HG03039 (cell line): Measurements from ENCODE around the gene C1orf167.

Experiments used
- ATAC-seq: cut with Tn5 transposase; IDR thresholded peaks from one replicate; pipeline ENCODE4 v1.9.1; 2021; ENCODE audit warnings: mild to moderate bottlenecking, moderate library complexity; ENCODE audit not compliant: unreplicated experiment

The C1orf167 gene

DNA sequence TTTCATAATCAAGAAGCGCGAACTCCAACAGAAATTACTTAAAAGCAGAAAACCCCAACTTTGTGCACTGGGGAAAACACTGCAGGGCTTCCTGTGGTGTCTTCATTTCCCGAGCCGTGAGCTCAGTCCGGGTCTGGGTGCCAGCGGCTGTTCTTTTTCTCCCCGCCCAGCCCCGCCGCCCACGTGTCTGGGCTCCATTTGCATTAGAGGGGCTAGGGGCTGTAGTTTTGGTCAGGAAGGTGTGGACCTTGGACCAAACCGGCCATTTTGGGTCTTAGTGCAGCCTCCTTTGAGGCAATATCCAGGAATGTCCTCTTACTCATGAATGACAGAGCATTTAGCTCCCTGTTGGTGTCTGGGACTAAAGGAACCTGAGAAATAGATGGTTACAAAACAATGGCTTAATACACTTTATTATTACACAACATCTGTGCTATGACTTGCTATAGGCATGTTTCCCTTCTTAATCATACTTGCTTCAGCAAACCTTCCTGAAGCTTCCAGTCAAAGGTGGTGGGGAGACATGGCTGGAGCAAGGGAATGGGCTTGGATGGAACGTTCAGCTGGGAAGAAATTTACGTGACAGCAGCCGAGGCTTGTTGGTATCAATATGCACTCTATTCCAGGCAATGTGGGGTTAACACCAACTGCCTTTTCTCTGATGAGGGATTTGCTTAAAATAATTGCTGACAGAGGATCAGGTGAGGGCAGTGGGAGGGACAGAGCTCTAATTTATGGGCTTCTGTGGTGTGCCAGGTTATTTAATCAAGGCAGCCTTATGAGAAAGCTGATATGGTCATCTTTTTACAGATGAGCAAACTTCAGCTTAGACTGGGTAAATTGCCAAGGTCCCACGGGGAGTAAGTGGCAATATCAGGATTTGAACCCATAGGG lies 25.0 kb upstream of the C1orf167 start:
- no peak for ATAC-seq

GRCh38 chr1:11738096-11738495 lies 23.9 kb upstream of the C1orf167 start:
- ATAC-seq, result no peak

- no peak for ATAC-seq
These were observed 23.2 kb upstream of the C1orf167 start for GRCh38 chr1:11738783-11739182.

DNA sequence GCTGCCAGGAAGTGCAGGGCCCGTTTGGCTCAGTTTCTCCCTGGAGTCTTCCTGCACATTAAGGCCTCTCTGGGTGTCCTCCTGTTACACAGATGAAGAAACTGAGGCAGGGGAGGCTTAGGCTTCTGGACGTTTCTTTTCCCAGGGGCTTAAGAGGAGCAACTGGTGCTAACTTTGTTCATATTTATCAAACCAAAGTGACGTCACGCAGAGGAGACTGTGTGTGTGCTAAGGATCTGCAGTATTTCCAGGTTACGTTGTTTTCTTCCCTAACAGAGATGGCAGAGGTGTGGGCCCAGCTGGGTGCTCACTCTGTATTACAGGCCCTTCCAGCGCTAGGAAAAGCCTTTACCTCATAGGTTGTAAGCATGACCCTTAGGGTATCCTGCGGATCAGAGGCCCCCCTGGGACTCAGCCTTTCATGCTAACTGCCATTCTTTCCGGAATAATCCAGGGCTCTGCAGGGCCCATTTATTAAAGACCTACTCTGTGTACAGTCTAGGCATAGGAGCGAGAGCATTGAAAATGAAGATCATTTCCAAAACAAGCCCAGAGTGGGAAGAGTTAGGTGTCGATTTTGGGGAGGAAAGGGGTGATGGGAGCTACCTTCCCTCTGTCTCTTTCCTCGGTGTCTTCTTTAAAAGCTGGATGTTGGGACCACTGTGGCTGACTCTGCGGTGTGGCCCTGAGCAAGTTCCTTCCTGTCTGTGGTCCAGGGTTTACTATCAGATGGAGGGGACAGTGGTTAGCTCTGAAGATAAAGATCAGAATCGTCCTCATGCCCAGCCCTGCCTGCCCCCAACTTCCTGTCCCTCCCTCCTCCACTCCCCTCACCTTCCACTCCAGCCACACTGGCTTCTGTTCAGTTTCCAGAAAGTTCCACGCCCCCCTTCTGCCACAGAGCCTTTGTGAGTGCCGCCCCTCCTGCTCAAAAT lies 21.5 kb upstream of the C1orf167 start:
- ATAC-seq, result no peak

- ATAC-seq, result no peak
These were observed 20.5 kb upstream of the C1orf167 start for GRCh38 chr1:11741482-11741881.

DNA sequence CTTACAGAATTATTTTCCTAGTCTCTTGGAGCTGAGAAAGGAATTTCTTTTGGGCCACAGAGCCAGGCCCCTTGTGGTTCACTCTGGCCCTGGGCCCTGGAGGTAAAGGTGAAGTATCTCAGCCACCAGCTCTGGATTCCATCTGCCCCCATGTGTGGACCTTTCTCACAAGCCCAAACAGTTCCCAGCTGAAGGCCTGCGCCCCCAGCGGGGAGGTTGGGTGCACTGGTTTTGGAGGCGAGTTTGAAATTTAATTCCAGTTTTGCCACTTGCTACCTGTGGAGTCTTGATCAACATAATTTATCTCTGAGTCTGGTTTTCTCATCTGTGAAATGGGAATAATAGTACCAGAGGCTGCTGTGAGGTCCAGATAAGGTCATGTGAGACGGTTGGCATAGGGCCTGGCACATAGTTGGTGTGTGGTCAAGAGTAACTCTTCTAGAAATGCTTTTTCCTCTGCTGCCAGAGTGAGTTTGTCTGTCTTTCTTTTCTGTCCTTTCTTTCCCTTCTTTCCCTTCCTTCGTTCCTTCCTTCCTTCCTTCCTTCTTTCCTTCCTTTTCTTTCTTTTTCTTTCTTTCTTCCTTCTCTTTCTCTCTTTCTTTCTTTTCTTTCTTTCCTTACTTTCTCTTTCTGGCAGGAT lies 20.0 kb upstream of the C1orf167 start:
- ATAC-seq, result no peak

DNA sequence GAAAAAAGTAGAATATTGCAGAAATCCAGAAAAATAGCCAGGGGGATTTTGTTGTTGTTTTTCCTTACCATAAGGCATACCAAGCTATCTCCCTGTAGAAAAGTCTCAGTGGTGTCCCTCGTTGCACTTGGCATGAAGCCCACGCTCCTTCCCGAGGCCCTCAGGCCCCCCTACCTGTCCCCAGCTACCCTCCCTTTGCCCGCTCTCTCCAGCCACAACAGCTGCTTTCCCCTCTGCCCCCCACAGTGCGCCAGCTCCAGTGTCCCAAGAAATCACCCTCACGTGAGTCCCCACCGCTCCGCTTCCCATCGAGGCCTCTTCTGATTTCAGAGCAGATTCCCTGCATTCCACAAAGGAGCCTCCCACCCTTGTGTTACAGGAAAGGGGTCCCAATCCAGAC lies 17.7 kb upstream of the C1orf167 start:
- ATAC-seq, result no peak

- ATAC-seq, result no peak
These were observed 15.9 kb upstream of the C1orf167 start for GRCh38 chr1:11746092-11746491.

DNA sequence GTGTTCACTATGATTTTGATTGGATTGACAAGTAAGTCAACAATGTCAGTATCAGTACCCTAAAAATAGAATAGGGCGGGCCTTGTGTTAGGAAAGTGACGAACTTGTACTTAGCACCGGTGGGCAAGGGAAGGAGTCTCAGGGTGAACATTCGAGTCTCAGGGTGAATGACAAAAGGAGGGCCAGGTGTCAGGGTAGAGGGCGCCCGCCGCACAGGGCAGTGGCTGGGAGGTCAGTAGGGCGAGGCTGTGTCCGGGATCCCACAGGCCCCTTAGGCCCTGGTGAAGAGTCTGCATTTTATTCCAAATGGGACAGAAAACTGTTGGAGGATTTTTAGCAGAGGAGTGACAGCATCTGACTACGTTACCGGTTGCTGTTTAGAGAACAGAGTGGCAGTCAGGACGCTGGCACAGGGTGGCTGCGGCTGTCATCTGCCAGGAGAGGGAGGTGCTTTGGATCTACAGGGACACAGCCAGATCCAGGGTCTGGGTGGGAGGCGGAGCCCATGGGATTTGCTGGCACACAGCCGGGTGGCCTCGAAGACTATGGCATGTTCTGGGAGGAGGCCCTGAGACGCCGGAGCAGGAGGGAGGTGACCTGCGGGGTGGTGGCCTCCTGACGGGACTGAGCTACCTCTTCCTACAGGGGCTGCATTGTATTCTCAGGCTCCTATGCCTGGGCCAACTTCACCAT lies 15.1 kb upstream of the C1orf167 start:
- ATAC-seq, result no peak

- ATAC-seq, result no peak
These were observed 13.4 kb upstream of the C1orf167 start for GRCh38 chr1:11748294-11749202.

DNA sequence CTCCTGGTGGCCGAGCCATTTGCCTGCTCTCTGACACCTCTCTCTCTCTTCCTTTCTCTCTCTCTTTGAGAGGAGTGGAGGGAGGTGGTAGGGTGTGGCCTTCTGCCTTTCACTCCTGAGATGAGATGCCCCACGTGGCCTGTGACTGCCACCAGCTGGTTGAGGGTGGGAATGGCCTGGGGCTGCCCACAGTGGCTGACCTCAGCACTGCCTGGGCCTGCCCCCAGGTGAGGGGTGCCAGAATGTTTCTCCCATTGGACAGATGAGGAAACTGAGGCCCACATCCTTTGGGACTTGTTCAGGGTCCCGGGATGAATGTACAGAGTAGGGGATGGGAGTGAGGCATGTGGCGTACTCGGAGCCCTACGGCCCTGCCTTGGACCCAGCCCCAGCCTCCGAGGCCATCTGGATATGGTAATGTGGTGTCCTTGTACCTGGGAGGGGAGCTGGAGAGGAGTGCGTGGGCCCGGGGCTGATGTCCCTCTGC lies 12.7 kb upstream of the C1orf167 start:
- no peak for ATAC-seq

- ATAC-seq, result no peak
These were observed 12.0 kb upstream of the C1orf167 start for GRCh38 chr1:11749996-11750395.

DNA sequence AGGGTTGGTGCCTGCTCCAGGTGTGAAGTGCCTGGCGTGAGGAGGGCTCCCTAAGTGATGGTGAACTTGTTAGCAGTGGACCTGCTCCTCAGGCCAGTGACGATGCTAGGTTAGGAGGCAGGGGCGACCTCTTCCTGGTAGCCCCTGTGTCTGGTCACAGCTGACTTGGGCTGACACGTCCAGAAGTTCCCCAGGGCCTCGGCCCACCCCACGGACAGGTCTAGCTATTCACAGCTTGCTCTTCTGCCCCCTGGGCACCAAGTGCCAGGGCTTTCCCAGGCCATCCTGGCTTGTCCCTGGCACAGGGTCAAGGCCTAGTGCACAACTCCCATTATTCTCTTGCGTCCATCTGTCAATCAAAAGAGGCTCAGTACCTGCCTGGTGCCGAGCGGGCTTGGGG lies 10.9 kb upstream of the C1orf167 start:
- no peak for ATAC-seq

GRCh38 chr1:11752359-11753088 lies 9.5 kb upstream of the C1orf167 start:
- no peak for ATAC-seq

DNA sequence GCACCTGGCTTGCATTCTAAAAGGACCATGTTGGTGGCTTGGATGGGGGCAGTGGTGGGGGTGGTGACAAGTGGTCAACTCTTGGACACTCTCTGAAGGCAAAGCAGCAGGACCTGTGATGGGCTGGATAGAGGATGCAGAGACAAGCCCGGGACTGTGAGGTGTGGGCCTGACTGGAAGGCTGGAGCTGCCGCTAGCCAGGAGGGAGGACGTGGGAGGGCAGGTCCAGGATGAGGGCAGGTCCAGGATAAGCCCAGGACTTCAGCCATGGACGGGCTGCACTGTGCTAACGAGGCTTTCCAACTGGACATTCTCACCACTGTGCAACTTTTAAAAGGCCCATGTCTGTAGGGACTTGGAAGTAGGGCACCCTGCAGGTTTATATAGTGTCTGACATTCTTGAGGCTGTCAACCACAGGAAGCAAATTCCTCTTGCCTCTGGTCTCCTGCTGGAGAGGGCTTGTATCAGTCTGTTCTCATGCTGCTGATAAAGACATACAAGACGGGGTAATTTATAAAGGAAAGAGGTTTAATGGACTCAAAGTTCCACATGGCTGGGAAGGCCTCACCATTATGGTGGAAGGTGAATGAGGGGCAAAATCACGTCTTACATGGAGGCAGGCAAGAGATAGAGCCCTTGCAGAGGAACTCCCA lies 8.3 kb upstream of the C1orf167 start:
- ATAC-seq, result no peak

DNA sequence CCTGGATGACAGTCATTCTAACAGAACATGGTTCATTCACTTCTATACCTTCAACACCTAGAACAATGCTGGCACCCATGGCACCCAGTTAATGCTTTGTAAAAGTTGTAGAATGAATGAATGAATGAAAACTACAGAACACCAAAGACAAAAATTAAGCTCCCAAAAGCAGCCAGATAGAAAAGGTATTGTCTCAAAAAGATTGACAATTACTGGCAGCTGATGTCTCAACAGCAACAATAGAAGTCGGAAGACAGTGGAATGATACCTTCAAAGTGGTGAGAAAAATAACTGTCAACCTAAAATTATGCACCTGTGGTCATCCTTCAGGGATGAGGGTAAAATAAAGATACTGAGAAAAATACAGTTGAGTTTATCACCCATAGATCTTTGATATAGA lies 4.9 kb upstream of the C1orf167 start:
- ATAC-seq, result no peak

- no peak for ATAC-seq
These were observed 2.2 kb upstream of the C1orf167 start for GRCh38 chr1:11759791-11760190.

- no peak for ATAC-seq
These were observed 708 bp upstream of the C1orf167 start for GRCh38 chr1:11761285-11761684.
